GM12878 (cell line): ENCODE results near the gene JUND.

Experiments
- BCLAF1 ChIP-seq: fragments of 450-650 bp; IDR thresholded peaks from 2 replicates; pipeline ENCODE4 v1.6.1; 2017; ENCODE audit warnings: antibody characterized with exemption, mild to moderate bottlenecking, moderate library complexity
- JUND ChIP-seq: IDR thresholded peaks from 2 replicates; pipeline ENCODE4 v1.6.1; 2012; ENCODE audit warnings: low read depth, mild to moderate bottlenecking, low read length, improper control_type of control experiment, moderate library complexity
- POLR2AphosphoS5 ChIP-seq: IDR thresholded peaks from 2 replicates; pipeline ENCODE4 v1.6.1; 2011; ENCODE audit warnings: mild to moderate bottlenecking, low read length, inconsistent platforms
- ZNF217 ChIP-seq: fragments of 450-650 bp; IDR thresholded peaks from 2 replicates; pipeline ENCODE4 v1.6.1; 2017; ENCODE audit warnings: antibody characterized with exemption, mild to moderate bottlenecking

- TF ChIP-seq POLR2AphosphoS5 (no peak), BCLAF1 (no peak), JUND (no peak), ZNF217 (no peak)
Measured at GRCh38 chr19:18282788-18283141, 1.3 kb upstream of the JUND start.
